KMS-11 (cell line): ENCODE results near the gene STIM1.

Source experiments
- H2AFZ ChIP-seq: fragments of 200-600 bp; sonication (generic); 2 replicates; pipeline ENCODE4 v1.6.1; 2016; ENCODE audit warnings: antibody characterized with exemption, mixed run types, low read depth
- H3K27ac ChIP-seq: fragments of 200-600 bp; sonication (generic); 2 replicates; pipeline ENCODE4 v1.6.1; 2016; ENCODE audit warnings: mild to moderate bottlenecking, mixed run types
- H3K27me3 ChIP-seq: fragments of 200-600 bp; sonication (generic); 2 replicates; pipeline ENCODE4 v1.6.1; 2017; ENCODE audit warnings: mild to moderate bottlenecking, low read depth, mixed run types, moderate library complexity; ENCODE audit not compliant: insufficient read depth
- H3K36me3 ChIP-seq: fragments of 200-600 bp; sonication (generic); 2 replicates; pipeline ENCODE4 v1.6.1; 2017; ENCODE audit warnings: mild to moderate bottlenecking, mixed run types; ENCODE audit not compliant: insufficient read depth
- H3K4me1 ChIP-seq: fragments of 200-600 bp; sonication (generic); 2 replicates; pipeline ENCODE4 v1.6.1; 2016; ENCODE audit warnings: mild to moderate bottlenecking, low read depth, mixed run types; ENCODE audit not compliant: poor library complexity, severe bottlenecking
- H3K4me2 ChIP-seq: fragments of 200-600 bp; sonication (generic); 2 replicates; pipeline ENCODE4 v1.7.0; 2016; ENCODE audit warnings: mild to moderate bottlenecking, mixed run types
- H3K4me3 ChIP-seq: fragments of 200-600 bp; sonication (generic); IDR thresholded peaks from 2 replicates; pipeline ENCODE4 v1.6.1; 2017; ENCODE audit warnings: low read depth, low read length, mixed read lengths; ENCODE audit not compliant: insufficient read depth
- H3K79me2 ChIP-seq: fragments of 200-600 bp; sonication (generic); 2 replicates; pipeline ENCODE4 v1.6.1; 2016; ENCODE audit warnings: low read depth, mixed run types; ENCODE audit not compliant: insufficient read depth
- H3K9ac ChIP-seq: fragments of 200-600 bp; sonication (generic); 2 replicates; pipeline ENCODE4 v1.6.1; 2016; ENCODE audit warnings: mild to moderate bottlenecking, mixed run types
- H4K20me1 ChIP-seq: fragments of 200-600 bp; sonication (generic); 2 replicates; pipeline ENCODE4 v1.6.1; 2016; ENCODE audit warnings: mild to moderate bottlenecking, mixed run types; ENCODE audit not compliant: insufficient read depth
- CTCF ChIP-seq: fragments of 200-600 bp; sonication (generic); conservative IDR thresholded peaks from 2 replicates; pipeline ENCODE4 v1.6.1; 2017; ENCODE audit warnings: low read depth, mild to moderate bottlenecking, antibody characterized with exemption, low read length, moderate library complexity, mixed read lengths

STIM1 gene

DNA sequence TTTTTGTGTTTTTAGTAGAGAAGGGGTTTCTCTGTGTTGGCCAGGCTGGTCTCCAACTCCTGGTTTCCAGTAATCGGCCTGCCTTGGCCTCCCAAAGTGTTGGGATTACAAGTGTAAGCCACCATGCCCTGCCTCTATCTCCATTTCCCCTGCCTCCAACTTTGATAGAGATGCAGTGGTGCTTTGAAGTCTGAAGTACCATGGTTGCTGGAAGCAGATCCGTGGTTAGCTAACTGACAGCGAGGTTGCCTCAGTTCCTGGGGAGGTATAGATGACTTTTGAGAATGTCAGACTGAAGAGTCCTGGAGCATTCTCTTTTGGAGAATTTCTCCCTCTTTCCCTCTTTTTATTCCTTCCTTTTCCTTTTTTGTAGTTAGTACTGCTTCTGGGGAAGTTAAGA lies 127.6 kb downstream of the STIM1 start:
- no peak for TF ChIP-seq CTCF
- no peak overlapping the region for H3K27ac ChIP-seq
- no peaks in the 10 kb centered on the region for H3K4me1 ChIP-seq
- no peaks in the 10 kb centered on the region for H3K27me3 ChIP-seq
- no peak overlapping the region for H3K4me3 ChIP-seq
- H4K20me1 ChIP-seq, result no peaks in the 10 kb centered on the region
- no peak overlapping the region for H2AFZ ChIP-seq
- H3K4me2 ChIP-seq, result no peak overlapping the region
- no peak overlapping the region for H3K9ac ChIP-seq
- H3K36me3 ChIP-seq, result no peaks in the 10 kb centered on the region
- H3K79me2 ChIP-seq, result no peaks in the 10 kb centered on the region

DNA sequence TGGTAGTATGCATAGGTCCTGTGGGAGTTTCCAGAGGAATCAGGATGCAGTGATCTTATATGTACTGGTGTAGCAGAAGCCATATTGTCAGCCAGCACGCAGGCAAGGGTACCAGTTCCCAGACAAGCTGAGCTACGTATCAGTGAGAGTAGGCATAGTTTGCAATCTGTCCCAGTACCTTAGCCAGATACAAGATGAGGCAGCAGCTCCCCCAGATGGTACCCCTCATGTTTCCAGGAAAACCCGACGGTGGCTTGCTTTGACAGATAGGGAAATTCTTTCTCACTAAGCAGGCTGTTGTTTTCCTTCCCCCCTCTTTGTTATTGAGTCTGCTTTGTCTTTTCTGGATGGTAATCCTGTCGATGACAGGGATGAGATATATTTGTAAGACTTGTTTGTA lies 129.4 kb downstream of the STIM1 start:
- no peaks in the 10 kb centered on the region for H3K4me1 ChIP-seq
- no peak overlapping the region for H2AFZ ChIP-seq
- H3K9ac ChIP-seq, result no peak overlapping the region
- H4K20me1 ChIP-seq, result no peaks in the 10 kb centered on the region
- no peak overlapping the region for H3K4me3 ChIP-seq
- no peak overlapping the region for H3K27ac ChIP-seq
- no peaks in the 10 kb centered on the region for H3K79me2 ChIP-seq
- no peaks in the 10 kb centered on the region for H3K36me3 ChIP-seq
- H3K27me3 ChIP-seq, result no peaks in the 10 kb centered on the region
- no peak overlapping the region for H3K4me2 ChIP-seq
- TF ChIP-seq CTCF, result no peak

DNA sequence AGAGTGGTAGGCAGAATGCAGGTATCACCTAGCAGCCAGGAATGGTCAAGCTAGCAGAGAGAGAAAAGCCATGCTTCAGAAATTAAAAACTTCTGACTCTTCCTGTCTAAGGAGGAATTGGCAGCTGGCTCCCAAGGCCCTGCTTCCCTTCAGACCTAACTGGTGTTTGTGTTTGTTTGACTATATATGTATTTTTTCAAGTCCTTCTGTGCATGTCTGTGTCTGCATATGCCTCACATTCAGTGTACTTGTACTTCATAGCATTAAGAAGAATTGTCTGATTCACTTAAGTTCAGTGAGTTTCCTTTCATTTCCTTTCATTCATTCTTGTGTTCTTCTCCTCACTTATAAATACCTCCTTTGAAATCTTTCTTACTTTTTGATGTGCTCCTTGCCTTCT lies 130.2 kb downstream of the STIM1 start:
- no peak overlapping the region for H3K9ac ChIP-seq
- no peak overlapping the region for H2AFZ ChIP-seq
- H3K36me3 ChIP-seq, result no peaks in the 10 kb centered on the region
- no peak overlapping the region for H3K4me2 ChIP-seq
- no peak overlapping the region for H3K27ac ChIP-seq
- H3K4me1 ChIP-seq, result no peaks in the 10 kb centered on the region
- H3K27me3 ChIP-seq, result no peaks in the 10 kb centered on the region
- TF ChIP-seq CTCF, result no peak
- H3K79me2 ChIP-seq, result no peaks in the 10 kb centered on the region
- H3K4me3 ChIP-seq, result no peak overlapping the region
- no peaks in the 10 kb centered on the region for H4K20me1 ChIP-seq

DNA sequence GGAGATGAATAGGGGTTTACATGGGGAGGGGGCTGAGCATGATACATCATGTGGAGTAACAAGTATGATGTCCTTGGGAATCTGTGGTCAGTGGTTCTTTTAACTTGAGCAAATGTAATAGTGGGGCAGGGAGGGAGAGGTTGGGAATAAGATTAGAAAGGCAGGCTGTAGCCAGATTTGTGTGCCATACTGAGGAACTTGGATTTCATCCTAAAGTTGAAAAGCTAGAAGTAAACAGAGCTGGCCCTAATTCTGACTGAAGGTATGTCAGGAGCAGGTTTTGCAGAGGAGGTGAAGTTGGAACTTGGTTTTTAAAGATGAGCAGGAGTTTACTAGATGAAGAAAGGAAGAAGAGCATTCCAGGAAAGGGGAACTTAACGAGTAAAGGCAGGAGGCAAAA lies 130.8 kb downstream of the STIM1 start:
- H3K27me3 ChIP-seq, result no peaks in the 10 kb centered on the region
- H2AFZ ChIP-seq, result no peak overlapping the region
- no peaks in the 10 kb centered on the region for H3K79me2 ChIP-seq
- H3K4me3 ChIP-seq, result no peak overlapping the region
- H3K4me2 ChIP-seq, result no peak overlapping the region
- H3K4me1 ChIP-seq, result no peaks in the 10 kb centered on the region
- H3K36me3 ChIP-seq, result no peaks in the 10 kb centered on the region
- no peak overlapping the region for H3K27ac ChIP-seq
- no peak for TF ChIP-seq CTCF
- no peak overlapping the region for H3K9ac ChIP-seq
- H4K20me1 ChIP-seq, result no peaks in the 10 kb centered on the region
